C4-2B (cell line): ENCODE measurements around the gene NRG3.

Experiments used
- CTCF ChIP-seq: fragments of 450-650 bp; conservative IDR thresholded peaks from 2 replicates; pipeline ENCODE4 v1.5.1; 2017; ENCODE audit warnings: mild to moderate bottlenecking
- ZFX ChIP-seq: fragments of 450-650 bp; IDR thresholded peaks from 2 replicates; pipeline ENCODE4 v1.6.1; 2017

GRCh38 chr10:82986216-82986615 is 1111.2 kb downstream of the NRG3 start:
- TF ChIP-seq CTCF: no peak
- TF ChIP-seq ZFX: no peak
